Measurements from ENCODE around the gene VPS37C.

The VPS37C gene

GRCh38 chr11:61134801-61135257 is 26.4 kb downstream of the VPS37C start:
- in situ Hi-C loops (cut with HindIII; ENCODE audit: low sequenced_read_pairs): no loop called here

GRCh38 chr11:61133956-61134662 is 27.1 kb downstream of the VPS37C start:
- in situ Hi-C loops (cut with HindIII; ENCODE audit: low sequenced_read_pairs): no loop called here

- in situ Hi-C loops (cut with HindIII; ENCODE audit: low sequenced_read_pairs): no loop called here
Observed at GRCh38 chr11:61133145-61133544, 28.1 kb downstream of the VPS37C start.

GRCh38 chr11:61132646-61133045 is 28.6 kb downstream of the VPS37C start:
- in situ Hi-C loops (cut with HindIII; ENCODE audit: low sequenced_read_pairs): no loop called here

GRCh38 chr11:61131998-61132555 is 29.1 kb downstream of the VPS37C start:
- in situ Hi-C loops (cut with HindIII; ENCODE audit: low sequenced_read_pairs): no loop called here

- in situ Hi-C loops (cut with HindIII; ENCODE audit: low sequenced_read_pairs): no loop called here
Observed at GRCh38 chr11:61131586-61131985, 29.6 kb downstream of the VPS37C start.

- in situ Hi-C loops (cut with HindIII; ENCODE audit: low sequenced_read_pairs): no loop called here
Observed at GRCh38 chr11:61131186-61131585, 30.0 kb downstream of the VPS37C start.

GRCh38 chr11:61129639-61130523 is 31.3 kb downstream of the VPS37C start:
- in situ Hi-C loops (cut with HindIII; ENCODE audit: low sequenced_read_pairs): no loop called here

- in situ Hi-C loops (cut with HindIII; ENCODE audit: low sequenced_read_pairs): no loop called here
Observed at GRCh38 chr11:61128947-61129638, 32.1 kb downstream of the VPS37C start.

- in situ Hi-C loops (cut with HindIII; ENCODE audit: low sequenced_read_pairs): no loop called here
Observed at GRCh38 chr11:61127991-61128390, 33.2 kb downstream of the VPS37C start.

- in situ Hi-C loops (cut with HindIII; ENCODE audit: low sequenced_read_pairs): no loop called here
Observed at GRCh38 chr11:61126256-61126655, 35.0 kb downstream of the VPS37C start.

- in situ Hi-C loops (cut with HindIII; ENCODE audit: low sequenced_read_pairs): no loop called here
Observed at GRCh38 chr11:61125310-61125684, 35.9 kb downstream of the VPS37C start.

- in situ Hi-C loops (cut with HindIII; ENCODE audit: low sequenced_read_pairs): no loop called here
Observed at GRCh38 chr11:61124574-61125309, 36.5 kb downstream of the VPS37C start.

- in situ Hi-C loops (cut with HindIII; ENCODE audit: low sequenced_read_pairs): no loop called here
Observed at GRCh38 chr11:61123775-61124571, 37.3 kb downstream of the VPS37C start.

GRCh38 chr11:61122761-61123160 is 38.5 kb downstream of the VPS37C start:
- in situ Hi-C loops (cut with HindIII; ENCODE audit: low sequenced_read_pairs): no loop called here

- in situ Hi-C loops (cut with HindIII; ENCODE audit: low sequenced_read_pairs): no loop called here
Observed at GRCh38 chr11:61121917-61122316, 39.3 kb downstream of the VPS37C start.

GRCh38 chr11:61121192-61121831 is 39.9 kb downstream of the VPS37C start:
- in situ Hi-C loops (cut with HindIII; ENCODE audit: low sequenced_read_pairs): no loop called here

- in situ Hi-C loops (cut with HindIII; ENCODE audit: low sequenced_read_pairs): no loop called here
Observed at GRCh38 chr11:61120706-61121191, 40.5 kb downstream of the VPS37C start.

GRCh38 chr11:61120099-61120705 is 41.0 kb downstream of the VPS37C start:
- in situ Hi-C loops (cut with HindIII; ENCODE audit: low sequenced_read_pairs): no loop called here

Measured in DLD1 (cell line).